ENCODE results near the gene ADAMTS16.

DNA sequence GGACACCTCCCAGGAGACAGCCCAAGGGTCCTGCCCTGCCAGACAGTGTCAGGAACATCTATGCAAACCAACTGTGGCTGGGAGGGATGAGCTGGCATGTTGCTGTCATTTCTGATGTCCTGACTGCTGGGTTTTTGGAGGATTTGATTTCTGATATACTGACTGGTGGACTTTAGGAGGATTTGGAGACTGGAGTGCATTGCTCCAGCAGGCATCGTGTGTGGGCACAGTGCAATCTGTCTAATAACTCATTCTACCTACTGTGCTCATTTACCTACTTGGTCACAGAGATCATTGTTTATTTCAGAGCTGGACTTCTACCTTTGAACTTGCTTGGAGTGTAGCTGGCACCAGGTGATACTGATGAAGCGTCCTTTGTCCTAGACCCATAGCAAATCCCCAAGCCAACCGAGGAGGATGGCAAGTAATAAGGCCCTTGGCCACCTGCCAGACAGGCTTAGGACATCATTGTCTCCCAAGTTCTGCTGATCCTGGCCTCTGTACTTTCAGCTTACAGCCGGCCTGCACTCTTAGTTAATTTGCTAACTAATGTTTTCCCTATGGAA lies 158.0 kb downstream of the ADAMTS16 start:
- TF ChIP-seq, protein P1, sequence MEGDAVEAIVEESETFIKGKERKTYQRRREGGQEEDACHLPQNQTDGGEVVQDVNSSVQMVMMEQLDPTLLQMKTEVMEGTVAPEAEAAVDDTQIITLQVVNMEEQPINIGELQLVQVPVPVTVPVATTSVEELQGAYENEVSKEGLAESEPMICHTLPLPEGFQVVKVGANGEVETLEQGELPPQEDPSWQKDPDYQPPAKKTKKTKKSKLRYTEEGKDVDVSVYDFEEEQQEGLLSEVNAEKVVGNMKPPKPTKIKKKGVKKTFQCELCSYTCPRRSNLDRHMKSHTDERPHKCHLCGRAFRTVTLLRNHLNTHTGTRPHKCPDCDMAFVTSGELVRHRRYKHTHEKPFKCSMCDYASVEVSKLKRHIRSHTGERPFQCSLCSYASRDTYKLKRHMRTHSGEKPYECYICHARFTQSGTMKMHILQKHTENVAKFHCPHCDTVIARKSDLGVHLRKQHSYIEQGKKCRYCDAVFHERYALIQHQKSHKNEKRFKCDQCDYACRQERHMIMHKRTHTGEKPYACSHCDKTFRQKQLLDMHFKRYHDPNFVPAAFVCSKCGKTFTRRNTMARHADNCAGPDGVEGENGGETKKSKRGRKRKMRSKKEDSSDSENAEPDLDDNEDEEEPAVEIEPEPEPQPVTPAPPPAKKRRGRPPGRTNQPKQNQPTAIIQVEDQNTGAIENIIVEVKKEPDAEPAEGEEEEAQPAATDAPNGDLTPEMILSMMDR (IDR thresholded peaks at IDR 0.05; ENCODE audit: extremely low read depth in 1 of 2, insufficient read depth in 1 of 2, low read depth in 1 of 2, low read length in 2 of 2), result no peak
- TF ChIP-seq FOS (IDR thresholded peaks at IDR 0.05; ENCODE audit: borderline replicate concordance, insufficient read depth, low read length), result no peak
- no peak for TF ChIP-seq GATA2 (IDR thresholded peaks at IDR 0.05; ENCODE audit: insufficient read depth, insufficient read length, low read depth, low read length)
- TF ChIP-seq POLR2AphosphoS5 (IDR thresholded peaks at IDR 0.05; ENCODE audit: insufficient read depth, low read depth, low read length), result no peak
- TF ChIP-seq MYC (IDR thresholded peaks at IDR 0.05; ENCODE audit: low read depth, low read length), result no peak
- no peak for TF ChIP-seq POLR2A (IDR thresholded peaks at IDR 0.05; ENCODE audit: low read depth, low read length)
- TF ChIP-seq EZH2 (IDR thresholded peaks at IDR 0.05; ENCODE audit: borderline replicate concordance, low read depth, low read length, severe bottlenecking), result no peak
- TF ChIP-seq JUN (IDR thresholded peaks at IDR 0.05; ENCODE audit: borderline replicate concordance, insufficient read depth, insufficient read length, low read depth), result no peak
- TF ChIP-seq, protein P2, sequence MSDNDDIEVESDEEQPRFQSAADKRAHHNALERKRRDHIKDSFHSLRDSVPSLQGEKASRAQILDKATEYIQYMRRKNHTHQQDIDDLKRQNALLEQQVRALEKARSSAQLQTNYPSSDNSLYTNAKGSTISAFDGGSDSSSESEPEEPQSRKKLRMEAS (IDR thresholded peaks at IDR 0.05; ENCODE audit: insufficient read depth, insufficient read length), result no peak

All from endothelial cell of umbilical vein (primary cell).